ENCODE measurements around the gene CLMP.

The CLMP gene

GRCh38 chr11:123056835-123057491, 138.1 kb downstream of the CLMP start (continued):
- no peak for TF ChIP-seq ZXDB (tag by site-specific recombination; IDR thresholded peaks at IDR 0.05)

- no peak overlapping the region for H3K4me3 ChIP-seq (ENCODE audit: low read depth, low read length)
- no peaks in the 10 kb centered on the region for H3K4me1 ChIP-seq (ENCODE audit: control insufficient read depth, insufficient read depth, low read length)
- ChIA-PET CTCF (interaction anchor here (0.6 to 5.0 kb wide), 21 partner anchors 8 to 541 kb away, joined by 3 to 54 read pairs (median 4); no protein-coding TSS in a partner anchor), POLR2A (interaction anchor here (0.6 to 2.5 kb wide), 10 partner anchors 11 to 502 kb away, joined by 3 to 7 read pairs (median 4); no protein-coding TSS in a partner anchor)
- no peaks in the 10 kb centered on the region for H3K9me3 ChIP-seq (ENCODE audit: control insufficient read depth, insufficient read depth, low read depth, low read length)
- H3K36me3 ChIP-seq (ENCODE audit: control insufficient read depth in 2 of 2, insufficient read depth in 1 of 2, low read length in 2 of 2), result peaks cover 15 to 63% of the 10 kb centered on the region in 2 experiments
- no peak overlapping the region for H3K27ac ChIP-seq (ENCODE audit: extremely low read depth, low read depth, low read length)
- TF ChIP-seq IKZF3 (tag by site-specific recombination; IDR thresholded peaks at IDR 0.05) (0 out of 2 replicates have a peak, but pooled peaks have one; percentile 32), EGR2 (tag by site-specific recombination; IDR thresholded peaks at IDR 0.05; ENCODE audit: low read depth) (0 out of 2 replicates have a peak, but pooled peaks have one; percentile 28), ZNF473 (tag by site-specific recombination; IDR thresholded peaks at IDR 0.05) (no peak), PRDM1 (tag by site-specific recombination; IDR thresholded peaks at IDR 0.05) (no peak), ZNF202 (tag by site-specific recombination; IDR thresholded peaks at IDR 0.05; ENCODE audit: borderline replicate concordance) (no peak), ZFHX2 (tag by site-specific recombination; conservative IDR thresholded peaks at IDR 0.05) (0 out of 2 replicates have a peak, but pooled peaks have one; percentile 22)
- TF ChIP-seq, protein P1, sequence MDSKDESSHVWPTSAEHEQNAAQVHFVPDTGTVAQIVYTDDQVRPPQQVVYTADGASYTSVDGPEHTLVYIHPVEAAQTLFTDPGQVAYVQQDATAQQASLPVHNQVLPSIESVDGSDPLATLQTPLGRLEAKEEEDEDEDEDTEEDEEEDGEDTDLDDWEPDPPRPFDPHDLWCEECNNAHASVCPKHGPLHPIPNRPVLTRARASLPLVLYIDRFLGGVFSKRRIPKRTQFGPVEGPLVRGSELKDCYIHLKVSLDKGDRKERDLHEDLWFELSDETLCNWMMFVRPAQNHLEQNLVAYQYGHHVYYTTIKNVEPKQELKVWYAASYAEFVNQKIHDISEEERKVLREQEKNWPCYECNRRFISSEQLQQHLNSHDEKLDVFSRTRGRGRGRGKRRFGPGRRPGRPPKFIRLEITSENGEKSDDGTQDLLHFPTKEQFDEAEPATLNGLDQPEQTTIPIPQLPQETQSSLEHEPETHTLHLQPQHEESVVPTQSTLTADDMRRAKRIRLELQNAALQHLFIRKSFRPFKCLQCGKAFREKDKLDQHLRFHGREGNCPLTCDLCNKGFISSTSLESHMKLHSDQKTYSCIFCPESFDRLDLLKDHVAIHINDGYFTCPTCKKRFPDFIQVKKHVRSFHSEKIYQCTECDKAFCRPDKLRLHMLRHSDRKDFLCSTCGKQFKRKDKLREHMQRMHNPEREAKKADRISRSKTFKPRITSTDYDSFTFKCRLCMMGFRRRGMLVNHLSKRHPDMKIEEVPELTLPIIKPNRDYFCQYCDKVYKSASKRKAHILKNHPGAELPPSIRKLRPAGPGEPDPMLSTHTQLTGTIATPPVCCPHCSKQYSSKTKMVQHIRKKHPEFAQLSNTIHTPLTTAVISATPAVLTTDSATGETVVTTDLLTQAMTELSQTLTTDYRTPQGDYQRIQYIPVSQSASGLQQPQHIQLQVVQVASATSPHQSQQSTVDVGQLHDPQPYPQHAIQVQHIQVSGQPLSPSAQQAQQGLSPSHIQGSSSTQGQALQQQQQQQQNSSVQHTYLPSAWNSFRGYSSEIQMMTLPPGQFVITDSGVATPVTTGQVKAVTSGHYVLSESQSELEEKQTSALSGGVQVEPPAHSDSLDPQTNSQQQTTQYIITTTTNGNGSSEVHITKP (tag by site-specific recombination; IDR thresholded peaks at IDR 0.05), result peak; percentile 74
These were observed 139.7 kb downstream of the CLMP start for GRCh38 chr11:123055191-123055901.

DNA sequence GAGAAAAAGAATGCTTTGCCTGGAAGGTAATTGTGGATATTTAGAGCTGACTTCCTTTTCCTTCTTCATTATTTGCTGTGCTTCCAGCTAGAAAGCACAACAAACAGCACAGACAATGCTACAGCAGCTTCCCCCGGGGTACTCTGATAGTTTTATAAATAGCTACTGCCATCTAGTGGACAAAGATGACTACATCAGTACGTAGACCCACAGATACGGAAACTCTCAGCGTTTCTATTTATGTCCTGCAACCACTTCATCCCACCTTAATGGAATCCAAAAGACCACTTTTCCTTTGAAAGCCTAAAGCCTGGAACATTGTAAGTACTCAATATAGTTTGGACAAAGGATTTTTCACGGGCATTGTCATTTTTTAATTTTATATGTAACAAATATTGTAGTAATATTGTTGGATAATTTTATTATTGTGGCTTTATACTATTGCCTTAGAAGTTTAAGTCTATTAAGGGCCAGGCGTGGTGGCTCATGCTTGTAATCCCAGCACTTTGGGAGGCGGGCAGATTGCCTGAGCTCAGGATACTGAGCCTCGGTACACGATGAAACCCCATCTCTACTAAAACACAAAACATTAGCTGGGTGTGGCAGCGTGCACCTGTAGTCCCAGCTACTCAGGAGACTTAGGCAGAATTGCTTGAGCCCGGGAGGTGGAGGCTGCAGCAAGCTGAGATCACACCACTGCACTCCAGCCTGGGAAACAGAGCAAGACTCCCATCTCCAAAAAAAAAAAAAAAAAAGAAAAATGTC, 140.6 kb downstream of the CLMP start:
- Histone ChIP-seq H3K9me3 (ENCODE audit: control insufficient read depth, insufficient read depth, low read depth, low read length) (no peaks in the 10 kb centered on the region), H3K4me3 (ENCODE audit: low read depth, low read length) (no peak overlapping the region), H3K4me1 (ENCODE audit: control insufficient read depth, insufficient read depth, low read length) (no peaks in the 10 kb centered on the region), H3K36me3 (ENCODE audit: control insufficient read depth in 2 of 2, insufficient read depth in 1 of 2, low read length in 2 of 2) (peaks cover 15 to 54% of the 10 kb centered on the region in 2 experiments), H3K27ac (ENCODE audit: extremely low read depth, low read depth, low read length) (no peak overlapping the region)
- CTCF ChIA-PET, result interaction anchor here (0.6 to 5.0 kb wide), 24 partner anchors 9 to 474 kb away, joined by 3 to 54 read pairs (median 4); no protein-coding TSS in a partner anchor
- POLR2A ChIA-PET, result interaction anchor here (0.6 to 2.7 kb wide), 18 partner anchors 8 to 503 kb away, joined by 3 to 31 read pairs (median 4); partner anchors contain the start of gene HSPA8
- TF ChIP-seq ZNF776 (tag by site-specific recombination; IDR thresholded peaks at IDR 0.05; ENCODE audit: borderline replicate concordance), result no peak
- TF ChIP-seq MYNN (tag by site-specific recombination; IDR thresholded peaks at IDR 0.05; ENCODE audit: borderline replicate concordance), result no peak
- TF ChIP-seq ZNF157 (tag by site-specific recombination; IDR thresholded peaks at IDR 0.05), result no peak
- TF ChIP-seq, protein P2, sequence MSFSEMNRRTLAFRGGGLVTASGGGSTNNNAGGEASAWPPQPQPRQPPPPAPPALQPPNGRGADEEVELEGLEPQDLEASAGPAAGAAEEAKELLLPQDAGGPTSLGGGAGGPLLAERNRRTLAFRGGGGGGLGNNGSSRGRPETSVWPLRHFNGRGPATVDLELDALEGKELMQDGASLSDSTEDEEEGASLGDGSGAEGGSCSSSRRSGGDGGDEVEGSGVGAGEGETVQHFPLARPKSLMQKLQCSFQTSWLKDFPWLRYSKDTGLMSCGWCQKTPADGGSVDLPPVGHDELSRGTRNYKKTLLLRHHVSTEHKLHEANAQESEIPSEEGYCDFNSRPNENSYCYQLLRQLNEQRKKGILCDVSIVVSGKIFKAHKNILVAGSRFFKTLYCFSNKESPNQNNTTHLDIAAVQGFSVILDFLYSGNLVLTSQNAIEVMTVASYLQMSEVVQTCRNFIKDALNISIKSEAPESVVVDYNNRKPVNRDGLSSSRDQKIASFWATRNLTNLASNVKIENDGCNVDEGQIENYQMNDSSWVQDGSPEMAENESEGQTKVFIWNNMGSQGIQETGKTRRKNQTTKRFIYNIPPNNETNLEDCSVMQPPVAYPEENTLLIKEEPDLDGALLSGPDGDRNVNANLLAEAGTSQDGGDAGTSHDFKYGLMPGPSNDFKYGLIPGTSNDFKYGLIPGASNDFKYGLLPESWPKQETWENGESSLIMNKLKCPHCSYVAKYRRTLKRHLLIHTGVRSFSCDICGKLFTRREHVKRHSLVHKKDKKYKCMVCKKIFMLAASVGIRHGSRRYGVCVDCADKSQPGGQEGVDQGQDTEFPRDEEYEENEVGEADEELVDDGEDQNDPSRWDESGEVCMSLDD (tag by site-specific recombination; IDR thresholded peaks at IDR 0.05), result no peak
- TF ChIP-seq ZBTB17 (tag by site-specific recombination; IDR thresholded peaks at IDR 0.05), result no peak
- no peak for TF ChIP-seq ZNF701 (tag by site-specific recombination; IDR thresholded peaks at IDR 0.05)
- no peak for TF ChIP-seq ZNF600 (tag by site-specific recombination; IDR thresholded peaks at IDR 0.05)
- TF ChIP-seq ZNF335 (tag by site-specific recombination; conservative IDR thresholded peaks at IDR 0.05), result 0 out of 2 replicates have a peak, but pooled peaks have one; percentile 16
- TF ChIP-seq HOXD13 (CRISPR knock-in tag; IDR thresholded peaks at IDR 0.05; ENCODE audit: borderline replicate concordance), result no peak
- 0 out of 2 replicates have a peak, but pooled peaks have one; percentile 14 for TF ChIP-seq KLF10 (tag by site-specific recombination; IDR thresholded peaks at IDR 0.05)
- TF ChIP-seq, protein P3, sequence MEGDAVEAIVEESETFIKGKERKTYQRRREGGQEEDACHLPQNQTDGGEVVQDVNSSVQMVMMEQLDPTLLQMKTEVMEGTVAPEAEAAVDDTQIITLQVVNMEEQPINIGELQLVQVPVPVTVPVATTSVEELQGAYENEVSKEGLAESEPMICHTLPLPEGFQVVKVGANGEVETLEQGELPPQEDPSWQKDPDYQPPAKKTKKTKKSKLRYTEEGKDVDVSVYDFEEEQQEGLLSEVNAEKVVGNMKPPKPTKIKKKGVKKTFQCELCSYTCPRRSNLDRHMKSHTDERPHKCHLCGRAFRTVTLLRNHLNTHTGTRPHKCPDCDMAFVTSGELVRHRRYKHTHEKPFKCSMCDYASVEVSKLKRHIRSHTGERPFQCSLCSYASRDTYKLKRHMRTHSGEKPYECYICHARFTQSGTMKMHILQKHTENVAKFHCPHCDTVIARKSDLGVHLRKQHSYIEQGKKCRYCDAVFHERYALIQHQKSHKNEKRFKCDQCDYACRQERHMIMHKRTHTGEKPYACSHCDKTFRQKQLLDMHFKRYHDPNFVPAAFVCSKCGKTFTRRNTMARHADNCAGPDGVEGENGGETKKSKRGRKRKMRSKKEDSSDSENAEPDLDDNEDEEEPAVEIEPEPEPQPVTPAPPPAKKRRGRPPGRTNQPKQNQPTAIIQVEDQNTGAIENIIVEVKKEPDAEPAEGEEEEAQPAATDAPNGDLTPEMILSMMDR (tag by site-specific recombination; IDR thresholded peaks at IDR 0.05), result peak; percentile 19; the same call in 1 of the 2 replicates
- TF ChIP-seq IKZF3 (tag by site-specific recombination; IDR thresholded peaks at IDR 0.05), result peak; percentile 38; the same call in 1 of the 2 replicates
